Endometrial microvascular endothelial cells (primary cell): ENCODE measurements around the gene LRPAP1. TPM values are rescaled to one million over a fixed set of nuclear protein-coding genes. Genes with fewer than 3 reads are reported as not detected.

Experiments
- in situ Hi-C: cut with HindIII; loops from 2 replicates; pipeline ENCODE4 v1.10.0; 2017; ENCODE audit warnings: low sequenced_read_pairs, low pct_unique_long_range_greater_than_20kb; ENCODE audit errors: inconsistent ontology term
- total RNA-seq: library from RNA; depleted of rRNA; stranded (reverse); fragments of >200 nt; gene quantifications from one replicate; pipeline ENCODE4 v1.2.3, GENCODE V29; 2015; ENCODE audit errors: inconsistent ontology term

The LRPAP1 gene
- total RNA-seq, 1 donor from 2014 or later: 160 TPM

DNA sequence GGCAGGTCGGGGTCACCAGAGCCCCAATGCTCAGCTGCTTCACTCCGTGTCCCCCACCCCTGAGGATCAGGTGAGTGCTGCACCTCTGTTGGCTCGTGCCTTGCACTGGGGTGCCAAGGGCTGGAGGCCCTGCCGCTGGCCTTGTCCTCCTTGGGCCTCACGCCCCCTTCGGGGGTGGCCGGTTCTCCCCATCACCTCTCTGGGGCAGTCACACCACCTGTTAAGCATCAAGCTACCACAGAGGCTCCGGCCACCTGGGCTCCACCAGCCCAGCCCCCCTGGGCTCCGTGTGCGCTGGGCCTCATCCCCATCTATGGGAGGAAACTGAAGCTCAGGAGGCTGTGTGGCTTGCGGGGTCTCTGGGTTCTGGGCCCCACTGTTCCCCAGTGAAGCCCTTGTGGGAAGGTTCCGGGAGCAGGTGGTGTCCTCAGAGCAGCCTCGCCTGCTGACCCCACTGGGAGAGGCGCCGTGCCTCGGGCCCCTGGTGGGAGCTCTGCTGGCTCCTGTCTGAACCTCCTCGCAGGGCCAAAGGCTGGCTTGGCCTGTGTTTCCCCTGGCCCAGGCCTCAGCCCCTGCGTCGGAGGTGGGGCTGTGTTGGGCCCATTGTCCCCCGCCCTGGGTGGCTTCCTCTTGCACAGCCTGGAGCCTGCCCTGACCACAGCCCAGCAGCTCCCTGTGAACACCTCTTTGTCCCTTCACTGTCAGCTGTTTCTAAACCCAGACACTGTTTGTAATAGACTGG, 38.3 kb downstream of the LRPAP1 start:
- in situ Hi-C loops: no loop called here

- in situ Hi-C loops: no loop called here
Measured at GRCh38 chr4:3492741-3493719, 39.2 kb downstream of the LRPAP1 start.

- in situ Hi-C loops: no loop called here
Measured at GRCh38 chr4:3491681-3492405, 40.4 kb downstream of the LRPAP1 start.

DNA sequence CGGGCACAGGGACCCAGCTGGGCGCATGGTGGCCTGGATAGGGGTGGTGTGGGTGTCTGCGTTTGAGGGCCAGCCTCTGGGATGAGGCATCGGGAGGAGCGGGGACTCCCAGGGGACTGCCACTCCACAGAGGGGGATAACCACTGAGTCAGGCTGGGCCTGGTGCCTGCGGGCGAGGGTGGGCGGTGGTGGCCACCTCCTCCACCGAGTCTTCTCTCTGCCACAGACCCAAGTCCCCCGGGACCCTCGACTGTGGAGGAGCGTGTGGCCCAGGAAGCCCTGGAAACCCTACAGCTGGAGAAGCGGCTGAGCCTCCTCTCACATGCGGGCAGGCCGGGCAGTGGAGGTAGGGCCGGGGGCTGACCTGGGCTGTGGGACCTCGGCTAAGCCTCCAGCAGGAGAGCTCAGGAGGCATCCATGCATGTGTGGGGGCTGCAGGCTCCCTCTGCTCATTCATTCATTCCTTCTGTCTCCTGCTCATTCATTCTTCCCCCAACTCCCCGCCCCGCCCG, 42.7 kb downstream of the LRPAP1 start:
- in situ Hi-C loops: no loop called here

GRCh38 chr4:3488820-3489219, 43.4 kb downstream of the LRPAP1 start:
- in situ Hi-C loops: no loop called here

- in situ Hi-C loops: no loop called here
Measured at GRCh38 chr4:3487861-3488260, 44.4 kb downstream of the LRPAP1 start.

DNA sequence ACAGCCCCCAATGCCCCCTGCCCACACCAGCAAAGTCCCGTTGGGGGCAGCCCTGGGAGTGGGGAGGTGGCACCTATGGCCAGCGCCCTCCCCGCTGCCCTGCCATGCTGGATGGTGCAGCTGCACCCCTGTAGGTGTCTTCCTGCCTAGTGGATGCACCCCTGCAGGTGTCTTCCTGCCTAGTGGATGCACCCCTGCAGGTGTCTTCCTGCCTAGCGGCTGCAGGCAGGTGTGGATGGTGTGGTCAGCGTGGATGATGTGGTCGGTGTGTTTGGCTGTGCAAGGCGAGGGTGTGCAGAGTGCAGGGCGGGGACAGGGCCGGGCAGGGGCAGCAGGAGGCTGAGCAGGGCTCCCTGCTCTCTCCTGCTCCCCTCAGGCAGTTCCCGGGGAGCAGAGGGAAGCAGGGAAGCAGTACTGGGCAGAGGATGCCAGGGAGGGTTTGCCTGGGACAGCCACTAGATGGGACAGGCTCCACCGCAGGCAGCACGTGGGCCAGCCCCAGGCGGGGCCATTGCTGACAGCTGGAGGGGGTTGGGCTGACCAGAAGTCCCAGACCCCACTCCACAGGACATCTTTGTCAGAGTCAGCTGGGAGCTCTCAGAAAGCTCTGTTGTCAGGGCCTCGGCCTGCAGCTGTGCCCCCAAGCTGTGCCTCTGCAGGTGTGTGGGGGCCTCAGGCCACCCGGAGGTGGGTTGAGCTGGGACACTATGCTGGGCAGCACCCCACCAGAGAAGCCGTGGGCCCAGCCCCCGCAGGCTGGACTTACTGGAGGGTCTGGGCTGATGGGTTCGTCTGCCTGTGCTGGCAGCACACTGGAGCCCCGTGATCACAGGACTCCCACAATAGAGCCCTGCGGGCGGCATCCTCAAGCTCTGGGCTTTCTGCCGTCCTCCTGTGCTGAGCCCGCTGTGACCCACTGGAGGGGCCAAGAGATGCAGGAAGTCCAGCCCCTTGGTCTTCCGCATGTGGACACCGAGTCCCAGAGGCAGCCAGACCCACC, 45.4 kb downstream of the LRPAP1 start:
- in situ Hi-C loops: no loop called here

DNA sequence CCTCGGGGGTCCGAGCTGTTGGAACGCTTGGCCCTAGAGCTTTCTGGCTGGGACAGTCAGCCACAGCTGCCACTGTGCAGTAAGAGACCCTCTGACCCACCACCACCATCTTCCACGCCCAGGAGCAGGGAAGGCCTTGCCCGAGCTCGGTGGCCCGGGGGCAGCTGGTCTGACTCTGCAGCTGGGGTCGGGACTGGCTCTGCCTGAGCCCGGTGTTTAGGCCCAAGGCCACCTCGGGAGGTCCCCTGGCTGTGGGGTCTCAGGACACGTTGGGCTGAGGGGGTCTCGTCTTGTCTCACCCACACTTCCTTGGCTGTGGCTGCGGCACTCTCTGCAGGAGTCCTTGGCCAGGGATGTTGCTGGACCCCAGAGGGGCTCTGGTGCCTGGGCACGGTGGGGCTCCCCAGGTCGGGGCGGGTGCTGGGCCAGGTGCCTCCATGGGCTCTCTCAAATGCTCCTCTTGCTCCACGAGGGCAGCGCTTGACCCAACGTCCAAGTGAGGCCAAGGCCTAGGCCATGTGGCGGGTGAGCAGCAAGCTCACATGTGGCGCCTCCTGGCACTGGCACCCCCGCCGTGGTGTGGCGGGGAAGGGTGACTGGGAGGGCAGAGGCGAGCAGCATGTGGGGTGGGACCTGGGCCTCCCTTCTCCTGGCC, 46.2 kb downstream of the LRPAP1 start:
- in situ Hi-C loops: no loop called here

DNA sequence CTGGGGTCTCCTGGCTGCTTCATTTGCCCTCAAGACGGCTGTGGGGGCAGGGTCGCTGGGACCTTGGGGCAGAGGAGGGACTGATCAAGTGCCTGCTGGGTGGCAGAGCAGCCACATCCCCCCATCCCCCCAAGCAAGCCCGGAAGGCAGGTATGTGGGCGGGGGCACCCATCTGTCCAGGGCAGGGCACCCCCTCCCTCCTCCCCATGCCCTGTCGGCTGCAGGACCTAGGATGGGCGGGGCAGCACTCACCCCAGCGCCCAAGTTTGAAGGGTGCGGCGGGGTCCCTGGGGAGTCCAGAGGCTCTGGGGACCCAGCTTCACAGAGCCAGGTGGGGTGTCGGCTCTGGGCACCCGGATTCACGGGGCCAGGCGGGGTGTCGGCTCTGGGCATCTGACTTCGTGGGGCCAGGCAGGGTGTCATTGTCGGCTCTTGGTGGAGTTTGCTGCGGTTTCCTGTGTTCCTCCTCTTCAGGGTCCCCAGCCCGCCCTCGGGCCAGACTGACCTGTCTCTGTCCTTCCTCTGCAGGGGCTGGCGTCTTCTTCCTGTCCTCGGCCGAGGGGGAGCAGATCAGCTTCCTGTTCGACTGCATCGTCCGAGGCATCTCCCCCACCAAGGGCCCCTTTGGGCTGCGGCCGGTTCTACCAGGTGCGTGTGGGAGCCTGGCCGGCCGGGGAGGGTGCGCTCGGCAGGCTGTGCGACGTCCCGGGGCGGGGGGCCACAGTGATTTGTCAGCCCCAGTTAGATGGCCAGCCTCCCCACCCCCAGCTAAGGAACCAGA, 47.0 kb downstream of the LRPAP1 start:
- in situ Hi-C loops: no loop called here

- in situ Hi-C loops: no loop called here
Measured at GRCh38 chr4:3484057-3484973, 47.9 kb downstream of the LRPAP1 start.

- in situ Hi-C loops: no loop called here
Measured at GRCh38 chr4:3483471-3483921, 48.7 kb downstream of the LRPAP1 start.

DNA sequence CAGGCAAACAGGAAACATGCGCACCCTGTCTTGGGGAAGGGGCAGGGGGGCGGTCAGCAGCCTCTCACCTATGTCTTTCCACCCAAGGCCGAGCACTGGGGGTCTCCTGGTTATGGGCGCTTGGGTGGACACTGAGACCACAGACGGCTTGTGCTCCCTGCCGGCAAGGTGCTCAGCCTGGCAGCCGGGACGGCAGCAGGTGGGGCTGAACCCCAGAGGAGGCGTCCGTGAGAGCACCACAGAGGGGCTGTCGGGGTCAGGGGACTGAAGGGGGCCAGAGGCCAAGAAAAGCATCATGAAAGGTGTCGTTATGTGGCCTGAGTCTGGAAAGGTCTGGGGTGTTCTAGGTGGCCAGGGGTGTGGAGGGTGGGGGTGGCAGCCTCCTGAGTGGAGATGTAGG, 49.5 kb downstream of the LRPAP1 start:
- in situ Hi-C loops: no loop called here

GRCh38 chr4:3481783-3482393, 50.3 kb downstream of the LRPAP1 start:
- in situ Hi-C loops: no loop called here

DNA sequence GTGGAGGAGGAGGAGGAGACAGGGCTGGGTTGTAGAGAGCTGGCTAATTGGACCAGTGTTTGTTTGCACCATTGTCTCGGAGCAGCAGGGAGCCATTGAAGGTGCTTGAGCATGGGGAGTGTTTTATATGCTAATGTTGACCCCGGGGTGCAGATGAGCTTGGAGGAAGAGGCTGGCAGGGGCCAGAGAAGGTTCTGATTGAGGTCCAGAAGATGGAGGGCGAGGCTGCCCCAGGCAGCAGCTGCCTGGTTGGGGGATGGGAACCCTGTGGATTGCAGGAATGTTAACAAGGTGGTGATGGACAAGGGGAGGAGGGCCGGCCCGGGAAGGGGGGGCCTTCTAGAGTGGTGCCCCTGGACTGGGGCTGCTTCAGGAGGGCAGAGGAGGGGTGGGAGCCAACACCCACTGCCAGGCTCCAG, 51.1 kb downstream of the LRPAP1 start:
- in situ Hi-C loops: no loop called here

- in situ Hi-C loops: no loop called here
Measured at GRCh38 chr4:3480528-3481112, 51.6 kb downstream of the LRPAP1 start.
